GM18526 (cell line): ENCODE data around the gene CCL19.

Experiments used
- POLR2A ChIP-seq: IDR thresholded peaks from 3 replicates; pipeline ENCODE4 v1.6.1; 2011; ENCODE audit not compliant: insufficient read length; ENCODE audit errors: extremely low read depth

Gene CCL19

GRCh38 chr9:34653151-34654072 lies 37.7 kb downstream of the CCL19 start:
- TF ChIP-seq POLR2A = no peak

DNA sequence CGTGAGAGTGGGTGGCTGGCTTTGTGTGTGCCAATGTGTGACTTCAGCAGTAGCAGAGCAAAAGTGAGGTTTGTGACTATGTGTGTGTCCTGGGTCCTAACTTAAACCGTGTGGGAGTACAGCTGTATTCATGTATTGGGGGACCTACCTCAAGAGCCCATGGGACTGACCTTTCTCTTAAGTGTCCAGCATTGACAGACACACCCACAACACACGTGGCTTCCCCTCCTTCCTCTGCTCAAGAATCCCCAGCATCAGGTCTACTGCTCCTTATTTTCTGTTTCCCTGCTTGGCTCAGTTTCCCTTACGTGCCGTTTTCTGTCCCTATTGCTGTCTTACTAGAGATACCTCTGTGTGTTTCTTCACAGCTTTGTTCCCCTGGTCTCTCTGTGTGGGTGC lies 38.5 kb downstream of the CCL19 start:
- no peak for TF ChIP-seq POLR2A

GRCh38 chr9:34651876-34652601 lies 39.0 kb downstream of the CCL19 start, which contains the start of gene IL11RA:
Gene IL11RA, plus strand, starts transcription at chr9:34652185. Its CDS starts 3,033 bp downstream, at chr9:34655218.
- no peak for TF ChIP-seq POLR2A

- no peak for TF ChIP-seq POLR2A
Measured at GRCh38 chr9:34651321-34651720, 39.8 kb downstream of the CCL19 start.

DNA sequence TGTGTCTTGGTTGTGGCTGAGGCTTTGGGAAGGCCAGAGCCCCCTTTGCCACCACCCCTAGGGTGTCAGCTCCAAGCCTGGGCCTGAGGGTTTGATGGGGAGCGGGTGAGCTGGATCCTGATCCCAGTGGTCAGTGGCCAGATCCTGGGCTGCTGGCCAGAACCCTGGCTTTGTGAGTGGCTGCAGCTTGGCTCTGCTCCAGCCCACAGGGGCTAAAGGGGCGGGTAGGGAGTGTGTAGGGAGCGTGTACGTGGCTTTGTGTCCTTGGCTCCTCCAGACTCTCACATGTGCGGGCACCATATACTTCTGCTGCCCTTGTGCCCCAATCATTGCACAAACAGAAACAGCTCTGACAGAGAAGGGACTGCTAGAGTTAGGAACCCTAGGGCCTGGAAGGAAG lies 40.3 kb downstream of the CCL19 start:
- TF ChIP-seq POLR2A = no peak

GRCh38 chr9:34648673-34649072 lies 42.4 kb downstream of the CCL19 start:
- no peak for TF ChIP-seq POLR2A

DNA sequence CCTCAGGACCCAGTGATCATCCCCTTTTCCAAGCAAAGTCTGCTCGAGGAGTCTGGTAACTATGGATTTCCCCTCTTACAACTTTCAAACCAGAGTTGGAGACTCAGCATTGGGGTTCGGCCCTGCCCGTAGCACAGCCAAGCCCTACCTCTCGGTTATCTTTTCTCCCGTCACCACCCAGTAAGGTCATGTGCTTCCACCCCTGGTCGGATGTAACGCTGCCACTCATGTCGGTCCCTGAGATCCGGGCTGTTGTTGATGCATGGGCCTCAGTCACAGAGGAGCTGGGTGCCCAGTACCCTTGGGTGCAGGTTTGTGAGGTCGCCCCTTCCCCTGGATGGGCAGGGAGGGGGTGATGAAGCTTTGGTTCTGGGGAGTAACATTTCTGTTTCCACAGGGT lies 43.4 kb downstream of the CCL19 start:
- TF ChIP-seq POLR2A = no peak

GRCh38 chr9:34647084-34647403 lies 44.0 kb downstream of the CCL19 start:
- no peak for TF ChIP-seq POLR2A

GRCh38 chr9:34646211-34647083 lies 44.6 kb downstream of the CCL19 start, which contains the start of gene GALT:
Gene GALT, plus strand, starts transcription at chr9:34646675. Its CDS starts 30 bp downstream, at chr9:34646705.
- peak; percentile 81 for TF ChIP-seq POLR2A

GRCh38 chr9:34644766-34645314 lies 46.2 kb downstream of the CCL19 start:
- no peak for TF ChIP-seq POLR2A

DNA sequence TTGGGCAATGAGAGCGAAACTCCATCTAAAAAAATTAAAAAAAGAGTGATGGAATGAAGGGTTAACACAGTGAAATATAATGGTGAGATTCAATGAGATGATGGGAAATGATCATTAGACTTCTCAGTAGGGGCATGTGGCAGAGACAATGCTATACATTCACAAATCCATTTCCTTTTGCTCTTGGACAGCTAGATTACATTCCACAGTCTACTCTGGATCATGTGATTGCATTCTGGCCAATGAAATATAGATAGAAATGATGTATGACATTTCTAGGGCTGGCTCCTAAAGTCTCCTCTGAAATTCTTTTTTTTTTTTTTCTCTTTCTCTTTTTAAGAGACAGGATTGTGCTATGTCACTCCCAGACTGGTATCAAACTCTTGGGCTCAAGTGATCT lies 48.4 kb downstream of the CCL19 start:
- no peak for TF ChIP-seq POLR2A
